HUDEP-2 (cell line): ENCODE data around the gene HOXA6.

Experiments used
- DNase-seq, 76 experiments: peaks; one replicate each; lab custom pipeline; 2025; ENCODE audit not compliant: unreplicated experiment in 76 of 76; lab: John Stamatoyannopoulos, UW

HOXA6 gene

DNA sequence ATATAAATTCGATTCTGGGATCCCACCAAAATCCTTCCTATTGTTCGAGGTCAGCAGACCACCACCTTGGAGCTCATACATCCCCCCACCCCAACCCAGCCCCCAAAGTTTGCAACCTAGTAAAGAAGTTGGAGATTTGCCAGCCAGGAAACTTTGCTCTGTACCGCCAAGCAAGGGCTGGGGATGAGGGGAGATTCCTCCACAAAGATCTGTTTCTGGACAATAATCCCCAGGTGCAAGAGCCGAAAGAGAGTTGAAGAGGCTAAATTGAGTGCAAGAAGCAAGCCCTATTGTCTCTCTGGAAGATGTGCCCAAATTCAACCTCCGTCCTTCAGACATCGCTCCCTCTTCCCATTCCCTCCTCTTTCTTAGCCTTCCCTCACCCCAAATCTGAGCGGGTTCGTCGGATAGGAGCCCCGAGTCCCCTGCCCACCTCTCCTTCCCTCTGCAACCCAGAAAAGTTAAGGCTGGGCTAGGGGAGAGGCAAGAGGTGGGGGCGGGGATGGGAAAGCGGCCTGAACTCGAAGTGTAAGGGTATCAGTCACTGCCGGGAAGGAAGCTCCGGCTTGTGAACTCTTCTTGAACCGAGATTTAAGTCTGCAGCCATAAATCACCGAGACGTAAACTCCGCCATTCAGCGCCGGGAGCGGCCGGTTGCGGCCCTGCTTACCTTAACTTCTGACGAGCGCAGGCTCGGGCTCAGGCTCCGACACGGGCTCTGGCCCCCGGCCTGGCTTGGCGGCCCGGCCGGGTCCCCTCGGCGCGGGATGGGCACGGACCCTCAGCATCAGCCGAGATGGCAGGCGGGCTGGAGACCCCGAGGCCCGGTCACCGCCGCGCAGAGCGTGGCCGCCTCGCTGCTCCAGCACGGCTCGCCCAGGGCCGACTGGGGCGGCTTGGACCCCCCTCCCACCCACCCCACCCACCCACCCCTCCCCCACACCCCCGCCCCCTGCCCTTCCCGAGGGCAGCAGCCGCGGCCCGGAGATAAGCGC is 34.3 kb downstream of the HOXA6 start:
- no peak for DNase-seq

DNA sequence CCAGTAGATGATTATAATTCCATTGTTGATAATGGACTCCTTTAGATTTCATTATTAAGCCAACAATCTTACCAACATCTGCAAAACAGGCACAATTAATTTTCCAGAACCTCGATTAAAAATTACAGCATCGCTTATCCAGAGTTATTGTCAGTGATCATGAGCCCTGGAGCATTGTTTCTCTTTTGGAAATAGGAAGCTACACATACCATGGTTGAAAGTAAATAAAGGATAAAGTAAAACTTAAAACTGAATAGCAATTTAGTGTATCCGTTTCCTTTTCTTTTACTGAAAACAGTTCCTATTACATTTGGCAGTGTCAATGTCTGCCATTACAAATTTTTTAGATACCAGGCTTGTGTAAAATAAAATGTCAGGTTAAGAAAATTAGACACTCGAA is 35.2 kb downstream of the HOXA6 start:
- DNase-seq = no peak

DNA sequence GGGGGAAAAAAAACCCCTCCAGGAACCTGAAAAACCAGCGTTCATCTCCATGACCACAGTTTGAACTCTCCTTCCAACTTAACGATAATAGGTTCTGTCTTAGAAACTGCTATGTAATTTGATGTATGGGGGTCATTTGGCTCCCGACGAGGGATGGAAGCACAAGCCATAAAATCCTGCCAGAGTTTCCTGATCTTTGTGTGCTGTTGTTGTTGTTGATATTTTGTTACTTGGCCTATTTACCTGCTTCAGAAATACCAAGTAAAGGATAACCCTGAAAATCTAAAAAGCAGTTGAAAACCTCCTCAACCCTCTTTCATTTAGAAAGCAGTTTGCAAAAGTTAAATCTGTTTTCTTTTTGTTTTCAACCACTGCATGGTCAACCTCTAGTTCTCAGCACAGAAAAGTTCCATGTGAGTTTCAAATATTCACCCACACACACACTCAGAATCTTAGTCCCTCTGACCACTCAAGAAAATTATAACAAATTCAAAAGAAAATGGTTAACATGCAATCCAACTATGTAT is 35.8 kb downstream of the HOXA6 start:
- no peak for DNase-seq

DNA sequence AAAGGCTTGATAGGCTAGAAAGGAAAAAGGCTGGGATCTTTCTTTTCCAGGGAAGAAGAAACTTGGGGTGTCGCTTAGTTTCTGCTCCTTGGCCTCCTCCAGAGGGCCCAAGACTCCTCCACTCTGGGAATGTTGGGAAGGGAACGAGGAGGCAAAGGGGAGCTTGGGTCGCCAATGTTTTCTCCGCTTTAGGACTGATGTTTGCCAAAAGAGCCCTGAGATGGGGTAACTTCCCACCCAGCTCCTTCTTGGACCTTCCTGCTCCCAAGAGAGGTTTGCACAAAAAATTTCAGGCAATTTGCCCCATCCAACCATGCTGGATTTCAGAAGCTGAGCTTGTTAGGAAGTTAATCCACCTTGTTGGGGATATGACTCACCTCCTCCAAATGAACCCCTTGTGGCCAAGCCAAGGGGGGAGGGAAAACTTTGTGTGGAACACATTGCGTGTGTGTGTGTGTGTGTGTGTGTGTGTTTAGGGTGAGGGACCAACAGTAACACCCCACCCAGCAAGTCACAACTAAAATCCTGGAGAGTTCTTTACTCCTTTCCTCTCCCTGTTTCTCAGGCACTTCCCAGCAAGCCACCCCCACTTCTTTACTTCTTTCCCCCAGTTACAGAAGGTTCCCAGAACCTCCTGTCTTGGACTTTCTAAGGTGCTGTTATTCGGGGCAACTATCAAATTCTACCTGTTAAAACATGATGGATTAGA is 36.4 kb downstream of the HOXA6 start:
- no peak for DNase-seq

DNA sequence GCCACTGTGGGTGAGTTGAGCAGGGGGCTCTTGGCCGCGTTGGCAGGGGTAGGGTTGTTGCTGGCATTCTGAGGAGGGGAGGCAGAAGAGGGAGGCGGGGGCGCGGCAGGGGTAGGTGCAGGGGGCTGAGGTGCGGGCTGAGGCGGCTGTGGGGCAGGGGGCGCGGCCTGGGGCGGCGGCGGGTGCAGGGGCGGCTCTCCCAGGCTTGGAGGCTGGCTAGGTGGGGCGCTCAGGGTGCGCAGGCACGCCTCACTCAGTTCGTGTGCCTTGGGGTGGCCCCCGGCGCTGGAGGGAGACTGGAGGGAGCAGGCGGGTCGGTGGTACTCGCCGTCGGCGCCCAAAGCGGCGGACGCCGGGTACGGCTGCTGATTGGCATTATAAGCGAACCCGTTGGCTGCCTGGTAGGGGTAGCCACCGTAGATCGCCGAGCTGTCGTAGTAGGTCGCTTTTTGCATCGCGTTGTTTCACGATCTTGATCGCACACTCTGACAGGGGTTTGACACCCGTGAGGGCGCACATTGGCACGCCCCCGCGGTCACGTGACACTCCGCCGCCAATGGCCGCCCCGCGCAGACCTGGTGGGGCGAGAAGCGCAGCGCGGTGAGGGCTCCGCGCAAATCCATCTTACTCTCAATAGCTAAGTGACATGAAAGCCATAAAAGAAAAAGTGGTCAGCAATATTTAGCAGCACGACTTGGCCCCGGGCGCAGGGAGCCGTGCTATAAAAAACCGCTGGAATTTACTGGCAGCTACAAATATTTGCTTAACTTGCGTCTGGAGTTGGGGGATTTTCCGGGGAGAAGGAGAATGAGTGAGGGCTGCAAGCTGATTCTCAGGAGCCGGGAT is 37.2 kb downstream of the HOXA6 start:
- no peak for DNase-seq

DNA sequence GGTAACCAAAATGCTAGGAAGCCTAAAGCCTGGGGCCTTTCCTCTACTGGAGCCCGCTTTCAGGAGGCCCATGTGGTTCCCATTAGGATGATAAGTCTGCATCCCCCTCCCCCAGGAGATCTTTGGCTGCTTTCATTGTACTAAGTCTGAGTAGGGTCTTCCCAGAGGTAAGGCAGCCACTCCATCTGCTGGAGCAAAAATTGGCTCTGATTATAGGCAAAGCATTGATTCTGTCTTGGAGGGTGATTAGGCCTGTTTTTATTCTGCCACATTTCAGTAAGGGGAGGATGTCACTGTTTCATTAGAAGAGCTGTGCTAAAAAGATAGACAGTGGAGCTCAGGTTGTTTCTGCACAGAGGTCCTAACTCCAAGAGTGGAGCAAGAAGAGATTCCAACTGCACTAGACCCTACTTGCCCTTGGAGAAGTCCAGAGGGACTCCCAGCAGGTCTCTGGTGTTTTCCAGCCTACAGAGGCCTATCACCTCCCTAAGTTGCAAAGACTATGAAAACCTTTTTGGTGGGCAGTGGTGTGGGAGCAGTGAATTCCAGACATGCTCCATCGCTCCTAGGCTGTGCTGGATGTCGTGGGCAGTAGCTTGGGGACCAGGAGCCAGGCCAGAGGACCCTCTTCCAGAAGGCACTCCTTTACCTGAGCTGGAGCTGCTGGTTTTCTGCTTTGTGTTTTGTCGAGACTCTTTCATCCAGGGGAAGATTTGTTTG is 37.9 kb downstream of the HOXA6 start:
- DNase-seq = no peak

DNA sequence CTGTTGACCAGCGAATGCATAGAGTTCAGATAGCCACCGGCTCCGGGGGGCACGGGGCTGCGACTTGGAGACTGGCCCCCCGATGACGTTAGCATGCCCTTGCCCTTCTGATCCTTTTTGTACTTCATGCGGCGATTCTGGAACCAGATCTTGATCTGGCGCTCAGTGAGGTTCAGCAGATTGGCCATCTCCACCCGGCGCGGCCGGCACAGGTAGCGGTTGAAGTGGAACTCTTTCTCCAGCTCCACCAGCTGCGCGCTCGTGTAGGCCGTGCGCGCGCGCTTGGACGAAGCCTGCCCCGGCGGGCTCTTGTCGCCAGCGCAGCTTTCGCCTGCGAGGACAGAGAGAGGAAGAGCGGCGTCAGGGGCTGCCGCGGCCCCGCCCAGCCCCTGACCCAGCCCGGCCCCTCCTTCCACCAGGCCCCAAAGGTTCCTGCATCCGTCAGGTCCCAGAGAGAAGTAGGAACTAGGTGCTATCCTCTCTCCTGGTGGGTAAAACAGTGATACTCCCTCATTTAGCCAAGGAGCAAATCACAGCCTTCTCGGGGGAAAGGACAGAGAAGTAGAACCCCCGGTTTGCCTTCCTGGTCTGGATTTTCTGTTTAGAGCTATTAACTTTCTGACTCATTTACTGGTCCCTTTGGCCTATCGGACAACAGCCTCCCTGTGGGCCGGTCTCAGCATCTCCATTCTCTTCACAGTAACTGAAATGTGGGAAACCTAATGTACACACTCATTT is 39.0 kb downstream of the HOXA6 start:
- DNase-seq = no peak

DNA sequence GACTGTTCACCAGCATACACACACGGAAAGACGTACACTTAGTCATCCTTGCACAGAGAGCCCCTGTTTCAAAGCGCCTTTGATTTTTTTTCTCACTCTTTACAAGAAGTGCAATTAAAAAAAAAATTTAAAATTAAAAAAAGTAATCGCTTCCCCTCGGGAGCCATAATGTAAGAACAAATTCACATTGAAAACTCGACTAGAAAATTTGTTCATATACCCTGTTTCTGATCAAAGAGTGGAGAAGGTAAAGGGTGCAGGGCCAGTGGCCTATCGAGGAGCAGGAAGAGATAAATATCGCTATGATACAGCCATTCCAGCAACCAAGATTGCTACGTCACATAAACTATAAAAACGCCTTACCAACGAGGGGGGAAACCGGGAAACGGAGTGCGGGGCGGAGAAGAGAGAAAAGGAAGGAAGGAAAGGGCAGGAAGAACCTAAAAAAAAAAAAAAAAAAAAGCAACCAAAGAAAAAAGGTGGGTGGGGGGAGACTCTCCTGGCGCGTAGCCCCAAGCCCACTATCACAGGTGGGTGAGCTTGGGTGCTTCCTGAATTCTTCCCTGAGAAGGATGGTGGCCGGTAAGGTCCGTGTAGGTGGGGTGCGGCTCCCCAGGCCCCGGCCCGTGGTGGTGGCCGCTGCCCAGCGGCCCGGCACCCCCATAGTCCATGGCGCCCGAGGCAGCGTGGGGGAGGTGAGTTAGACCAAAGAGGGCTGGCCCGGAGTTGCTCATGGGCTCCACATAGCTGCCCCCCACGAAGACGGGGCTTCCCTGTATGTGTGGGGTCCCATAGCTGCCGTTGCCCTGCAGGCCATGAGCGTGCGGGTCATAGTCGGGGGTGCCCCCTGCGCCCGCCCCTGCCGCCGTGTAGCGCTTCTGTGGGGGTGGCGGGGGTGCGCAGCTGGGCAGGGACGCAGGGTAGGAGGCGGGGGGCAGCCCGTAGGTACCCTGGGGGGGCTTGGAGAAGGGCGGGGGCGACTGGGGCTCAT is 39.9 kb downstream of the HOXA6 start:
- no peak for DNase-seq

DNA sequence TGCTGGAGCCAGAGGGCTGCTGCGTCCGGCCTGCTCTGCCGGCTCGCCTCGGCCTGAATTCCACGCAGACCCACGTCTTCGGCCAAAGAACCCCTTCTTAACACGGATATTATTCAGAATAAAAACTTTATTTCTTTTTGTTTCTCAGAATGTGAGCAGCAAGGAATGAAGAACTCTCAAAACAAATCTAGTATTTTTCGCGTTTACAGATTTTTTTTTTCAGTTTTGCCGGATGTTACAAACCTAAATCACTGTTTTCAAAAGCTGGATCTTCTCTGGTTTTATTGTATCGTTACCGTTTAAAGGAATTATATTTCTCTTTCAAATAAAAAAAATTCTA is 40.7 kb downstream of the HOXA6 start:
- DNase-seq = no peak

DNA sequence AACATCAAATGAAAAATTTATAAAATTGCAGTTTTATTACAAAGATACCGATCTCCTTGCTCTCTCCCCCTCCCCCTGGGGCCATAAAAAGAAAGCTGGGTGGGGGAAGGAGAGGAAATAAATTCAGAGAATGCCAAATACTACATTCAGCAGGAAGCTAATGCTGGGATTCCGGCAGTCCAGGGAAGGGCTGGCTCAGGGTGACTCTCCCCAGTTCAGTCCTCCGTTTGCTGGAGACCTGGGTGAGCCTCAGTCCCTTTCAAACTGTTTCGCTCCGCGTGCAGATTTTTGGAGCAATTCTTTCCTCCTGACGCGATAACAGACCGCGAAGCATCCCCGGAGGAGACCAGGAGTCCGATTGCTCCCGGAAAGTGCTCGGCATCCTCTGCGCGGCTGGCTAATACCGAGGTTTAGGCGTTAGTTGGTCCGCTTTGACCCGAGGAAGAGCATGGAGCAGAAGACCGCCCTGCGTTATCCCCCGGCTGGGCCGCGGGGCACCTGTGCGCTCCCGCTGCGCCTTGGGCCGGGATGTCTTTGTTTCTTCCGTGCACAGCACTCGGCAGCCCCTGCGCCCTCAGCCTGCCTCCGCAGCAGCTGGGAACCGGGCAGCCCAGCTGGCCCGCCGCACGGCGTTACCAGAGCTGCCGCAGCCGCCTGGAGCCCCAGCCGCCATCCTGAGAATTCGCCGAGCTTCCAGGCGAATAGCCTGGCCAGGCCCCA is 41.2 kb downstream of the HOXA6 start:
- no peak for DNase-seq

DNA sequence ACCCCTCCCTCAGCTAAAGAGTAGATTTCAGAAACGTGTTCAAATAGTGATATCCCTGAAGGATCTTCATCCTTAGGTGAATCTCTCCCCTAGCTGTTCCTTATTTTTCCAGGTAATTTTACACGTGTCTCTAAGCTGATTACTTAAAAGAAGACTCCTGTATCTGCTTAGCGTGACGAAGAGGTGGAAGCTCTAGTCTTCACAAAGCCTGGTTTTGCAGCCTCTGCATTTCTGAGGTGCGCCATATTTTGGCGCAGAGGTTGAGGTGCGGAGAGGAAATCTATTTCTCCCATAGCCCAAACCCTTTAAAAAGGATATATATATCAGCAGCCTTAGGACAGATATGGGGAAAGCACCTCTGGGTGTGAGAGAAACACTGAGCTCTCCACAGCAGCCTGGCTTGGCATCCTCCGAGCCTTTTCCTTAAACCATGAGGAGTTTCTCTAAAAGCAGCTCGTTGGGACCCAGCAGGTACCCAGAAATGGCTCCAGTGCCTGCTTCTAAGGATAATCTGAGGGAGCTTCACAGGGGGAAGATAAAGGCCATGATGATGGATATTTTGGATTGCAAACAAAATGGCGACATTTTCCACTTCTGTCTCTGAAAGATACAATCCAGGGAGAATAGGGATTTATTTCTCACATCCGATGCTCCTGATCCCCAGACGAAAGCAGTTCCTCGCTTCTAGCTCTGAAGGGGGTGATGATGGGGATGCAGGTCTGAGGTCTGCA is 42.1 kb downstream of the HOXA6 start:
- no peak for DNase-seq

DNA sequence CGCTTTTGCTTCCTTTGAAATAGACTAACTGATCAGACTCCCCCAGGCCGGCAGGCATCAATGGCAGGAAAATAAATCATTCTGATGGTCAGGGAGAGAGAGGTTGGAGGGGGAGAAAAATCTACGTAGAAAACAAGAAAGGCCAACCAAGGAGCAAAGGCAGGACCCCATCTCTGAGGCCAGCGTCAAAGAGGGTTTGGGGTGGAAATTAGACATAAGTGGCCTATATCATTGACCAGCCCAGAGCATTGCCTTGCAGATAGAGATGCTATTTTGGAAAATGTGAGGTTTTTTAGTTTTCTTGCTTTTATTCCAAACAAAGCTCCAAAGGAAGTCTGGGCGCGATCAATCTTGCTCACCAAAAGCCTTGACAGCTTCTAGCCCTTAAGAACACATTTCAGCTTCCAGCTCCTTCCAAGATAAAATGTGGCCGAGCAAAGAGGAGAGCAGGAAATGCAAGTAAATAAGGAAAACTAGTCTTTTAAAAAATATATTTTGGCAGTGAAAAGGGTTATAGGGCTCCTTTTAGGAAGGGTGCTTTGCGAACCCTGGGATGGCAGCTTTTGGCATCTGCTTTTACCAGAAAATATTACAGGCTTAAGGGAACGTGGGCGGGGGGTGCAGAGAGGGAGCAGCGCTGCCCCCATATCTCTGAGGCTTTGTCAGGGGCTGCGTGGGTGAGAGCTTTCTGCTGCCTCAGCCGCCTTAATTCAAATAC is 43.1 kb downstream of the HOXA6 start:
- no peak for DNase-seq

DNA sequence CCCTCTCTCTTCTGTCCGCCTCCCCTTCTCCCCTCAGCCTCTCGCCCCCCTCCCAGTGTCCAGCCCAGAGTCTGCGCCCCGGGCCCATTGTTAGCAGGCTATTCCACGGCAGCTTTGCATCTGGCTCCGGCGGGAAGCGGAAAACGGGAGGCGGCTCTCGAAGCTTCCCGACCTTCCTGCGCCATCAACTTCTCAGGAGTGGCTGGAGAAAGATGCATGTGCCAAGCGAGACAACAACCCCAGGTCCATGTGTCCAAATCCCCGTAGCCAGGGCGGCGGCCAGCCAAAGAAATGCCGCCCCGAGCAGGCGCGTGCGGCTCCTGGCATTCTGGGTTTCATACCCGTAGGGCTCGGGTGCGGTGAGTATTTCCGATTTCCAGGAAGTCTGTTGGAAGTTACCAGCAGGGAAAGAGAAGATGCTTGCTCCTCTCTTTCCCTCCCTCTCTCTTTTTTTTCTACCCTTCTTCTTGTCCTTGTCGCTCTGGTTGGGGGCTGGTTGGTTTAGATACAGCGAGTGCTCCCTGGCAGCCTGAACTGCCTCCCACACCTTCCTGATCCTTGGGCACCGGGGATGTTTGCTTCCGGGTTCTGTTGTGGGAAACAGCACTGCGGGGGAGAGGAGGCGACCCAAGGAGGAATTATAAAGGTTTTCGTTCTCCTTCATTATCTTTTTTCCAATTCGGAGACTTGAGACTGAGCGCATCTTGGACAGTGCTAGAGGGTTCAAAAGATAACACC is 43.9 kb downstream of the HOXA6 start:
- DNase-seq = no peak

DNA sequence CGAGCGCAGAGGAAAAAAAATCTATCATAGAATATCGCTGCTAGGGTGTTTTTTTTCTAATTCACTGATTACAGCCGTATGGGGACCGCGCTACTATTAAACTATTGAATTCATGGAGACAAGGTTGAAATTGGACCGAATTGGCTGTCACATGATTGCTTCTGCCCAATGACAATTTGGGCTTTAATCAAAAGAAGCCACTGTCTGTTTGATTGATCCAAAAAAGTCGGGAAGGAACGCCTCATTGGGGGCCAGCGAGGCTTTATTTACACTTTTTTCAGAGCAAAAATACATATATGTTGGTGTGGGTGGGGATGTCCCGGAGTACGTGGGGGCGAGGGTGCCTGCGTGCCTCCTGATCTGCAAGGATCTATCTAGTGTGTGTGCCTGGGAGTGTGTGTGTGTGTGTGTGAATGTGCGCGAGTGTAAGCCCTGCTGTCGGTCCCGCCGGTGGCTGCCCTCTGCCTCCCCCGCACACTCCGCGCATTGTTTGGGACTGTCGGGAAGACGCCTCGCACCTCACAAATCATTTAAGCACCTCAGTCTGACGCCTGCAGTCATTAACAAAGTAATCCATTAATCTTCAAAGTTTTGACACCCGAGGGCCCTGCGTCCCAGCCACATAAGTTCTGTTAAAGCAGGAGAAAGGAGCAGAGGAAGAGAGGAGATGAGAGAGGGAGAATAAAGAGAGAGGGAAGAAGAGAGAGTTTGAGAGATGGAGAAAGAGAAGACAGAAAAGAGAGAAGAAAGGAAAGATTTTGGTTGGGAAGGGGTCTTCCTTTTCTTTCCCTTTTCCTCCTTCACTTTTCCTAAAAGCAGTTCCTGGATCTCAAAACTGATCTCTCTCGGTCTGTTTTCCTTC is 44.8 kb downstream of the HOXA6 start, which contains the start of gene HOXA2:
Gene HOXA2 (minus strand): TSS at position 103 of the 862 bp plus-strand sequence. CDS start 183 bp downstream, outside the sequence.
- no peak for DNase-seq
